Activated CD8-positive, alpha-beta memory T cell treated with anti-CD3 and anti-CD28 coated beads for 36 hours (primary cell): ENCODE measurements around the gene VPREB3. TPM values are rescaled to one million over a fixed set of nuclear protein-coding genes. Genes with fewer than 3 reads are reported as not detected.

ENCODE experiments used
- CTCF ChIA-PET: fragments of 350-600 bp; sonication (Branson Sonifier 250); formaldehyde crosslinking; loops from one replicate; lab custom pipeline; 2021; ENCODE audit warnings: antibody characterized with exemption; lab: Charles Lee
- POLR2A ChIA-PET: fragments of 350-600 bp; sonication (Branson Sonifier 250); formaldehyde crosslinking; loops from one replicate; lab custom pipeline; 2021; ENCODE audit warnings: antibody characterized with exemption; lab: Charles Lee
- total RNA-seq, 2 experiments: library from RNA; stranded (reverse); gene quantifications; one replicate each; pipeline ENCODE4 v1.2.3, GENCODE V29; 2021

Gene VPREB3
- not detected for total RNA-seq

DNA sequence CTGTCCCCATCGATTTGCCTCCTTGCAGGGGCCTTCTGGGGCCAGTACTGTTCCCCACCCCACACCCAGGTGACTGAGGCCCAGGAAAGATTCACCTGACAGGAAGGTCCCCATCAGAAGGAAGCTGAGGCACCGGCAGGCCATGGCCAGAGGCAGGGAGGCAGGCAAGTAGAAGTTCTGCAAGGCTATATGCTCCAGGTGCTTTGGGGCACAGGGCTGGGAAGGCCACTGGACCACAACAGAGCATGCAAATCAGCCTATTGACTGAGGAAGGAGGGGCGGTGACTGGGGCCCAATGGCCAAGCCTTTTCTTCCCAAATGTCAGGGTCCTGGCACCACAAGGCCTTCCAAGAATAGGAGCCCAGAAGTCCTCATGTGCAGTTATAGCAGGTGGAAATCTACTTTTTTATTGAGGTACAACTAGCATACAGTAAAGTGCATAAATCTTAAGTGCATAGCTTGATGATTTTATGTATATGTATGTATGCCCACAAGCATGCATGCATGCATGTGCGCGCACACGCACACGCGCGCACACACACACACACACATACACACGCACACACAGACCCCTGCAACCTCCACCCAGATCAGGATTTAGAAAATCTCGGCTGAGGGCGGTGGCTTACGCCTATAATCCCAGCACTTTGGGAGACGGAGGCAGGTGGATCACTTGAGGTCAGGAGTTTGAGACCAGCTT lies at the start of gene VPREB3:
Gene VPREB3 (minus strand): TSS at position 206 of the 700 bp plus-strand sequence. CDS start 62 bp downstream, at position 144.
- CTCF ChIA-PET = no interaction called here
- POLR2A ChIA-PET = no interaction called here

DNA sequence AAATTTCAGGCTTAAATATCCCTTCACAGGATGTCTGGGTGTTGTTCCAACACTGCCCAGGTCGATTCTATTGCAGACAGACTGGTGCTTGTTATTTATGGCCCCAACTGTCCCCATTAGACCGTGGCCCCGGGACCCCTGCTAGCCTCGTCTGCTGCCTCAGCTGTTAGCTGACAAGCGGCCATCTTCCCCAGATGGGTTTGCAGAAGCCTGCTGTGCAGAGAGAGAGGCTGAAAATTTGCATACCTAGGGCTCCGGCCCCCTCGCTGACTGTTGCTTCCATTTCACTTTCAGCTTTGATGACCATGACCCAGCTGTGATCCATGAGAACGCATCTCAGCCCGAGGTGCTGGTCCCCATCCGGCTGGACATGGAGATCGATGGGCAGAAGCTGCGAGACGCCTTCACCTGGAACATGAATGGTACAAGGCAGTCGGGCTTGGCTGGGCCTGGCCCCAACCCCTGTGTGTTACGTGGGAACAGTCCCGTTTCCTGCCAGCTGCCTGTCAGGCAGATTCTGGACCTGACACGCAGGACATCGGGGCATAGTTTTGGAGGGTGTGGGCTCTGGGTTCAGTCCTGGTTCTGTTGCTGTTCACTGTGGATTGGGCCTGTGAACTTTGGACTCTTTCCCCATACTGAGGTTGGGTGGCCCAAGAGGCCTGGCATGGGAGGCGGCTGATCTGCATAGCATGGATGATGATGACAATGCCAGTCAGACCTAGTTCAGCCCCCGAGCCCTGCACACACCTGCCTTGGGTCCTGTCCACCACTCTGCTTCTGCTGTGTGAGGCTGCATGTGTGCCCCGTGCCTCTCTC lies 49.0 kb upstream of the VPREB3 start:
- POLR2A ChIA-PET = no interaction called here
- CTCF ChIA-PET = no interaction called here

DNA sequence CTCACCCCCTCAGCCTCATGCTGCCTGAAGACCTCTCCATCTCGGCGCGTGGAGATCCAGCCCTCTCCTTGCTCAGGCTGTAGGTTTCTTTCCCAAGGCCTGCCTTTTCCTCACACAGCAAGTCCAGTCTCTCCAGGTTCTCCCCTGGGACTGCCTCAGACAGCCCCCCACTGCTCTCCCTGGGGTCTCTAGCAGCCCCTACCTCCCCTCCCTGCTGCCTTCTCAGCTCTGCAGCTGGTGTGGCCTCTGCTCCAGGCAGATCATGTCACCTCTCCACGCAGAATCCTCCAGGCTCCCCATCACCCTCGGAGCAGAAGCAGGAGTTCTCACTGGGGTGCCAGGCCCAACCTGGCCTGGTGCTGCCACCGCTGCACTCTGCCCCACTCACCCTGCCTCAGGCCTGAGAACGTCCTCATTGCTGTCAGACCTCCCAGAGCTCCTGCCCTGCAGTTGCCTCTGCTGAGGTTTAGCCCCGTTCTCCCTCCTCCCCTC lies 47.7 kb upstream of the VPREB3 start:
- POLR2A ChIA-PET = no interaction called here
- CTCF ChIA-PET = no interaction called here

DNA sequence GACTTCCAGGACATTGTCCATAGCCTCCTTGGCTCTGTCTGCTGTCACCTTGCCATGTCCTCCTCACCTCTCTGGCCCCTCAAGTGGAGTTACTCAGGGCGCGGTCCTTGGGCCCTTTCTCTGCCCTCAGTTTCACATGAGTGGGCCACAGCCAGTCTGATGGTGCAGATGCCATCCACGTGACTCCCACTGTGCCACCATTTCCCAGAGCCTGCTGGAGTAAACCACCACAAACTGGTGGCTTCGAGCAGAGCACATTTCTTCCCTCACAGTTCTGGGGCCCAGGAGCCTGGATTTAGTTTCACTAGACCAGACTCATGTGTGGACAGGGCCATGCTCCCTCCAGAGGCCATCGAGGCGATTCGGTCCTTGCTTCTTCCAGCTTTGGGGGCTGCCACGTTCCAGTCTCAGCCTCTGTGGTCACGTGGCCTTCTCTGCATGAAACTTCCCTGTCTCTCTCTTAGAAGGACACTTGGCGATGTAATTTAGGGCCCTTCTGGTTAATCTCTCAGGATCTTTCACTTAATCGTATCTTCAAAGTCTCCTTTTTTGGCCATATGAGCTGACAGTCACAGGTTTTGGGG lies 47.1 kb upstream of the VPREB3 start:
- POLR2A ChIA-PET = no interaction called here
- CTCF ChIA-PET = no interaction called here

- ChIA-PET CTCF (no interaction called here), POLR2A (no interaction called here)
Measured at GRCh38 chr22:23800297-23801237, 46.3 kb upstream of the VPREB3 start.

GRCh38 chr22:23796461-23796860 lies 42.2 kb upstream of the VPREB3 start:
- ChIA-PET CTCF (no interaction called here), POLR2A (no interaction called here)

DNA sequence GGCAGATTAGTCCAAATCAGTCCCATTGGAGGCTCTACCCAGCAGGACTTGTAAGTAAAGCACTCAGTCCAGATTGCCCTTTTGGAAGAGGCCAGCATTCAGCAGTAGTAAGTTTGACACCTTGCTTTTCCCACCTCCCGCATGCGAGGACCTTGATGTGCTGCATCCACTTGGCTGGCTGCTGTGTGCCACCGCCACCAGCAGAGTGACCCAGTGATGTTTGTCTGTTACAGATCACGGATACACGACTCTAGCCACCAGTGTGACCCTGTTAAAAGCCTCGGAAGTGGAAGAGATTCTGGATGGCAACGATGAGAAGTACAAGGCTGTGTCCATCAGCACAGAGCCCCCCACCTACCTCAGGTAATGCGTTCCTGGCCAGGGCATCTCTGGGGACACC lies 39.1 kb upstream of the VPREB3 start:
- ChIA-PET POLR2A (interaction anchor here (0.6 kb wide), 1 partner anchor 64 kb away, joined by 3 read pairs; the partner anchor contains the start of gene SLC2A11), CTCF (no interaction called here)

GRCh38 chr22:23791738-23792645 lies 37.8 kb upstream of the VPREB3 start:
- POLR2A ChIA-PET = no interaction called here
- CTCF ChIA-PET = no interaction called here

GRCh38 chr22:23790819-23791737 lies 36.9 kb upstream of the VPREB3 start:
- POLR2A ChIA-PET = no interaction called here
- CTCF ChIA-PET = no interaction called here

DNA sequence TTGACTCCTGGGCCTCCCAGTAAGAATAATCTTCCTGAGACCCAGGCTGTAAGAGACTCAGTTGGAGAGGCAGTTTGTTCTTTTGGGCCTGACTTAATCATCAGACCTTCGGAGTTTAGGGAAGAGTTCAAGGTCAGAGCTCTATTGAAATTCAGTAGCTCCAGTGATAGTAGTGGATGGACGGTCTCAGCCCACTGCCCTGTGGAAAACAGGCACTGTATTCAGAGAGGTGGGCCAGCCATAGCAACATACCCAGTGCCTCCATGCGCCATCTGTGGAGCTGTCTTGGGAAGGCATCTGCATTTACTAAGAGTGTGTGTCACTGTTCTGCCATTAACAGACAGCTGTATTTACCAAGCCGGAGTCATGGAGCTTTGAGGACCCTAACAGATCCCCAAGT lies 35.4 kb upstream of the VPREB3 start:
- ChIA-PET CTCF (no interaction called here), POLR2A (interaction anchor here (0.5 to 0.6 kb wide), 2 partner anchors 27 to 36 kb away, joined by 3 to 5 read pairs; partner anchors contain the start of gene C22orf15)

DNA sequence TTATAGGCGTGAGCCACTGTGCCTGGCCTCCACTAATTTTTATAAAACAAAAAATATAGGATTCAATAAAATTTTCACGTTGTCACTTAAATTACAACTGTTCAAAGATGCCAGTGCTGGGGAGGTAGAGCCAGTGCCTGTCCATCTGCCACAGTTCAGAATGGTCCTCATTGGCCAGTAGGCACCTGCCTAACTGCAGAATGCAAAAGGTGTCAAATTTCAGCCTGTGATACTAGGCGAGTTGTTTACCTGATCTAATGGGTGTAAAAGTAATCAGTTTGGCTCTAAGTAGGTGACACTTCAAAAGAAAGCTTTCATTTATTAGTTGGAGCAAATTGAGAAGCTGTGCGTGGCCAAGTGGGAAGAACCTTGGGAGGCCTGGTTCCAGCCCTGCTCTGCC lies 34.9 kb upstream of the VPREB3 start:
- ChIA-PET CTCF (no interaction called here), POLR2A (interaction anchor here (0.5 to 0.6 kb wide), 2 partner anchors 26 to 37 kb away, joined by 3 to 5 read pairs; partner anchors contain the start of gene C22orf15)

DNA sequence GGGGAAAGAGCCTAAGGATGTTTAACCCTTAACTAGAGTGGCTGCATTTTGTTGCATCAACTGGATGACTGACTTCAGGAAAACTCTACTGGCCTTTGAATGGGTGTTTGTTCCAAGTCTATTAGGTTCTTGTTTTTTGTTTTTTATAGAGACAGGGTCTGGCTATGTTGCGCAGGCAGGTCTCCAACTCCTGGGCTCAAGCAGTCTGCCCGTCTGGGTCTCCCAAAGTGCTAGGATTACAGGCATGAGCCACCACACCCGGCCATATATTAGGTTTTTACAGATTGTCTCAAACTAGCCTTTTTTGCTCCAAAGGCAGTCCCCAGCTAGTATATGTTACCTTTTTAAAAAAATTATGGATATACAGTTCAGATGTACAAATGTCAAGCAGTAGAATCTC lies 33.7 kb upstream of the VPREB3 start:
- ChIA-PET POLR2A (no interaction called here), CTCF (interaction anchor here (0.6 to 1.4 kb wide), 3 partner anchors 51 to 61 kb away, joined by 3 to 4 read pairs (median 3); no protein-coding TSS in a partner anchor)

GRCh38 chr22:23787600-23787896 lies 33.3 kb upstream of the VPREB3 start:
- CTCF ChIA-PET = interaction anchor here (0.6 to 1.4 kb wide), 4 partner anchors 15 to 62 kb away, joined by 3 to 4 read pairs (median 3); partner anchors contain the start of gene MMP11
- POLR2A ChIA-PET = no interaction called here

GRCh38 chr22:23786752-23787599 lies 32.8 kb upstream of the VPREB3 start, which contains the start of gene SMARCB1:
SMARCB1 (plus strand) TSS chr22:23786966; CDS start chr22:23787170, 204 bp downstream.
- ChIA-PET CTCF (interaction anchor here (0.6 to 1.4 kb wide), 5 partner anchors 12 to 62 kb away, joined by 3 to 4 read pairs (median 3); partner anchors contain the start of gene MMP11), POLR2A (no interaction called here)

GRCh38 chr22:23786261-23786710 lies 32.1 kb upstream of the VPREB3 start:
- ChIA-PET POLR2A (interaction anchor here (0.6 kb wide), 1 partner anchor 67 kb away, joined by 5 read pairs; no protein-coding TSS in a partner anchor), CTCF (interaction anchor here (0.5 to 1.4 kb wide), 3 partner anchors 12 to 15 kb away, joined by 3 to 4 read pairs (median 3); partner anchors contain the start of gene MMP11)
